Measurements from ENCODE around the gene DMPK. TPM values are rescaled to one million over a fixed set of nuclear protein-coding genes. Genes with fewer than 3 reads are reported as not detected.
"Not testable (repeated sequence)": the region's sequence is repeated elsewhere in the genome, so short reads cannot be mapped to it uniquely, and the experiment has no call there.

DMPK gene
- total RNA-seq, 2 experiments from 2014 or later = 14.9 to 34.7 TPM

- Histone ChIP-seq H2AFZ (ENCODE audit: low read length) (no peak overlapping the region), H3K27ac (ENCODE audit: low read depth, low read length, poor library complexity, severe bottlenecking) (no peak overlapping the region), H3K4me2 (ENCODE audit: low read length) (no peak overlapping the region), H3K4me3 (ENCODE audit: low read depth, low read length, poor library complexity, severe bottlenecking) (no peak overlapping the region), H4K20me1 (ENCODE audit: insufficient read depth, low read length) (no peaks in the 10 kb centered on the region), H3K9me2 (ENCODE audit: insufficient read depth, low read length) (no peaks in the 10 kb centered on the region), H3K36me3 (ENCODE audit: insufficient read depth, low read length) (no peaks in the 10 kb centered on the region), H3K79me2 (ENCODE audit: insufficient read depth, low read depth, low read length) (no peaks in the 10 kb centered on the region), H3K9me3 (ENCODE audit: low read length) (no peaks in the 10 kb centered on the region), H3K4me1 (ENCODE audit: insufficient read depth, low read length, poor library complexity, severe bottlenecking) (peaks cover 3% of the 10 kb centered on the region)
- ChIA-PET POLR2A (interaction anchor here (1.0 kb wide), 1 partner anchor 9 kb away, joined by 5 read pairs; no protein-coding TSS in a partner anchor), CTCF (ENCODE audit: unreplicated experiment) (no interaction called here)
- DNase-seq (ENCODE audit: low spot score) = no peak
- TF ChIP-seq CTCF (conservative IDR thresholded peaks at IDR 0.05; ENCODE audit: low read length) (no peak), EZH2phosphoT487 (IDR thresholded peaks at IDR 0.05; ENCODE audit: borderline replicate concordance, low read depth, low read length) (no peak)
- BruUV-seq (replicated peaks) = no TSS peak
- intact Hi-C loops (cut with micrococcal nuclease; ENCODE audit: unreplicated experiment) = no loop called here
Observed at GRCh38 chr19:45752639-45753038, 29.7 kb downstream of the DMPK start.

- H3K27ac ChIP-seq (ENCODE audit: low read depth, low read length, poor library complexity, severe bottlenecking); H3K79me2 ChIP-seq (ENCODE audit: insufficient read depth, low read depth, low read length); DNase-seq (ENCODE audit: low spot score); H3K4me2 ChIP-seq (ENCODE audit: low read length); H3K4me1 ChIP-seq (ENCODE audit: insufficient read depth, low read length, poor library complexity, severe bottlenecking); H2AFZ ChIP-seq (ENCODE audit: low read length); H4K20me1 ChIP-seq (ENCODE audit: insufficient read depth, low read length); BruUV-seq (replicated peaks); H3K9me3 ChIP-seq (ENCODE audit: low read length); CTCF ChIA-PET (ENCODE audit: unreplicated experiment); H3K36me3 ChIP-seq (ENCODE audit: insufficient read depth, low read length); H3K4me3 ChIP-seq (ENCODE audit: low read depth, low read length, poor library complexity, severe bottlenecking); H3K9me2 ChIP-seq (ENCODE audit: insufficient read depth, low read length); intact Hi-C loops (cut with micrococcal nuclease; ENCODE audit: unreplicated experiment): not testable (repeated sequence)
- POLR2A ChIA-PET = interaction anchor here (0.6 kb wide), 1 partner anchor 34 kb away, joined by 4 read pairs; no protein-coding TSS in a partner anchor
Observed at GRCh38 chr19:45751483-45751882, 30.8 kb downstream of the DMPK start.

- intact Hi-C loops (cut with micrococcal nuclease; ENCODE audit: unreplicated experiment) = no loop called here
- Histone ChIP-seq H3K4me2 (ENCODE audit: low read length) (no peak overlapping the region), H3K36me3 (ENCODE audit: insufficient read depth, low read length) (no peaks in the 10 kb centered on the region), H2AFZ (ENCODE audit: low read length) (no peak overlapping the region), H3K4me1 (ENCODE audit: insufficient read depth, low read length, poor library complexity, severe bottlenecking) (no peaks in the 10 kb centered on the region), H3K4me3 (ENCODE audit: low read depth, low read length, poor library complexity, severe bottlenecking) (no peak overlapping the region), H3K9me2 (ENCODE audit: insufficient read depth, low read length) (no peaks in the 10 kb centered on the region), H4K20me1 (ENCODE audit: insufficient read depth, low read length) (no peaks in the 10 kb centered on the region), H3K27ac (ENCODE audit: low read depth, low read length, poor library complexity, severe bottlenecking) (no peak overlapping the region), H3K79me2 (ENCODE audit: insufficient read depth, low read depth, low read length) (no peaks in the 10 kb centered on the region), H3K9me3 (ENCODE audit: low read length) (no peaks in the 10 kb centered on the region)
- TF ChIP-seq EZH2phosphoT487 (IDR thresholded peaks at IDR 0.05; ENCODE audit: borderline replicate concordance, low read depth, low read length) = no peak
- TF ChIP-seq CTCF (conservative IDR thresholded peaks at IDR 0.05; ENCODE audit: low read length) = no peak
- POLR2A ChIA-PET = no interaction called here
- BruUV-seq (replicated peaks) = no TSS peak
- CTCF ChIA-PET (ENCODE audit: unreplicated experiment) = no interaction called here
- DNase-seq (ENCODE audit: low spot score) = no peak
Observed at GRCh38 chr19:45747513-45747912, 34.8 kb downstream of the DMPK start.
